ENCODE measurements around the gene DCUN1D2. TPM values are rescaled to one million over a fixed set of nuclear protein-coding genes. Genes with fewer than 3 reads are reported as not detected.

The DCUN1D2 gene
- polyA plus RNA-seq, 3 donors, result 3.1 to 16.7 (median 6.1) TPM

DNA sequence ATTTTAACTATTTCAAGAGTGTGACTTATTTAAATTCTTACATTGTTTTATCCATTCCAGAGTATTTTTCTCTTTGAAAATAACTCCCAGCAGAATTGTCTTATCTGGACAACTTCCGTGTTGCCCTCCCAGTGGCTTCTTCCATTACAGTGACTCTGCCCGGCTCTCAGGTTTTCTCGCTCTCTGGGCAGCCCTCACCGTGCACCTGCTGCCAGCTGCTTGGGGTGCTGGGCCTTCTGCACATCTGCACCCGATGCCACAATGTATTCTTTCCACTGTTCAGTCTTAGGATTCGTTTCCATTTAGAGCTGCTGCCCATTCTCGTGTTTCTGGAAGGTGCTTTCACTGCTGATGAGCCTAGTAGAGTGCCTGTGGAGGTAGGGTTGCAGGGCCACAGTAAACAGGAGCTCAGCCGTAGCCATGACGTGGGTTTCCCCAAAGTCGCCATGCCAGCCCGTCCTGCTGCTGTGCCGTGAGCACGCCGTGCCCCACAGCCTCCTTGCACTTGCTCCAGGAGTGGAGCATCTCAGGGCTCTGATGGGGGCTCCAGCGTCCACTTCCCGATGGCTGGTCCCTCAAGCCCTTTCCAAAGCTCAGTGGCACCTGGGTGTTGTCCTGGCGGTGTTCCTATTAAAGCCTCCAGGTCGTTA, 46.1 kb upstream of the DCUN1D2 start:
- Histone ChIP-seq H3K4me3 (replicated peaks in 1 of 3; ENCODE audit: low read depth in 2 of 3, low read length in 3 of 3) (no peak overlapping the region), H3K27ac (ENCODE audit: low read depth in 1 of 2, low read length in 2 of 2) (no peak overlapping the region), H3K79me2 (ENCODE audit: insufficient read depth, low read length) (peaks cover 12% of the 10 kb centered on the region), H4K20me1 (ENCODE audit: insufficient read depth, low read length) (no peaks in the 10 kb centered on the region), H3K9me3 (replicated peaks in 1 of 2; ENCODE audit: control insufficient read depth in 1 of 2, insufficient read depth in 1 of 2, low read length in 2 of 2) (peaks cover 22 to 24% of the 10 kb centered on the region in 2 donors), H2AFZ (ENCODE audit: insufficient read depth, low read depth, low read length, poor library complexity, severe bottlenecking) (no peak overlapping the region), H3K36me3 (replicated peaks in 1 of 2; ENCODE audit: control insufficient read depth in 1 of 2, insufficient read depth in 2 of 2, low read length in 2 of 2) (peaks cover 55 to 90% of the 10 kb centered on the region in 2 donors), H3K4me2 (replicated peaks; ENCODE audit: extremely low read depth, low read length, poor library complexity, severe bottlenecking) (no peak overlapping the region), H3K27me3 (ENCODE audit: control insufficient read depth in 2 of 2, insufficient read depth in 2 of 2, low read length in 2 of 2) (no peaks in the 10 kb centered on the region), H3K9ac (ENCODE audit: insufficient read depth, low read length, poor library complexity, severe bottlenecking) (no peak overlapping the region), H3K4me1 (ENCODE audit: control insufficient read depth in 1 of 2, insufficient read depth in 2 of 2, low read length in 2 of 2) (no peaks in the 10 kb centered on the region)
- DNase-seq, result no peak
- Mint-ChIP-seq H3K9me3 (peaks cover 11 to 29% (median 22%) of the 10 kb centered on the region in 7 donors), H3K36me3 (peaks cover 78 to 91% of the 10 kb centered on the region in 2 donors), H3K27me3 (ENCODE audit: low read depth in 3 of 3) (peaks cover 0 to 1% (median 0%) of the 10 kb centered on the region in 3 donors), H3K4me1 (no peaks in the 10 kb centered on the region), H3K27ac (no peak overlapping the region), H3K4me3 (no peak overlapping the region)
- TF ChIP-seq, protein P1, sequence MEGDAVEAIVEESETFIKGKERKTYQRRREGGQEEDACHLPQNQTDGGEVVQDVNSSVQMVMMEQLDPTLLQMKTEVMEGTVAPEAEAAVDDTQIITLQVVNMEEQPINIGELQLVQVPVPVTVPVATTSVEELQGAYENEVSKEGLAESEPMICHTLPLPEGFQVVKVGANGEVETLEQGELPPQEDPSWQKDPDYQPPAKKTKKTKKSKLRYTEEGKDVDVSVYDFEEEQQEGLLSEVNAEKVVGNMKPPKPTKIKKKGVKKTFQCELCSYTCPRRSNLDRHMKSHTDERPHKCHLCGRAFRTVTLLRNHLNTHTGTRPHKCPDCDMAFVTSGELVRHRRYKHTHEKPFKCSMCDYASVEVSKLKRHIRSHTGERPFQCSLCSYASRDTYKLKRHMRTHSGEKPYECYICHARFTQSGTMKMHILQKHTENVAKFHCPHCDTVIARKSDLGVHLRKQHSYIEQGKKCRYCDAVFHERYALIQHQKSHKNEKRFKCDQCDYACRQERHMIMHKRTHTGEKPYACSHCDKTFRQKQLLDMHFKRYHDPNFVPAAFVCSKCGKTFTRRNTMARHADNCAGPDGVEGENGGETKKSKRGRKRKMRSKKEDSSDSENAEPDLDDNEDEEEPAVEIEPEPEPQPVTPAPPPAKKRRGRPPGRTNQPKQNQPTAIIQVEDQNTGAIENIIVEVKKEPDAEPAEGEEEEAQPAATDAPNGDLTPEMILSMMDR (IDR thresholded peaks at IDR 0.05), result no peak
- whole genome bisulfite sequencing (ENCODE audit: insufficient coverage), result 99% methylated on average over 14 of the region's 18 CpGs
- intact Hi-C loops (cut with micrococcal nuclease), result no loop called here

DNA sequence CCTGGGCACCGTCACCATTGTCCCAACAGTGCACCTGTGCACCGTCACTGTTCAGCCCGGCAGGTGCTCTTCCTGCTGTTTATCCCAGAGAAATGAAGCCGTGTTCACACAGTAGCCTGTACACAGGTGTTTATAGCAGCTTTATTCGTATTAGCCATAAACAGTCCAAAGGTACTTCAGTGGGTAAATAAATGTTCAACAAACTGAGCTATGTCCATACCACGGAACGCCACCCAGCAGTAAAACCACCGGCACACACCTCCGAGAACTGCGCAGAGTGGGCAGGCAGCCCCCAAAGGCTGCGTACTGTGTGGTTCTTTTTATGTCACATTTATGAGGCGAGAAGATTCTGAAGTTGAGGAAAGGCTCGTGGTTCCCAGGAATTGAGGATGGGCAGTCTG, 44.9 kb upstream of the DCUN1D2 start:
- Histone ChIP-seq H3K9me3 (replicated peaks in 1 of 2; ENCODE audit: control insufficient read depth in 1 of 2, insufficient read depth in 1 of 2, low read length in 2 of 2) (peaks cover 10 to 12% of the 10 kb centered on the region in 2 donors), H3K36me3 (replicated peaks in 1 of 2; ENCODE audit: control insufficient read depth in 1 of 2, insufficient read depth in 2 of 2, low read length in 2 of 2) (peaks cover 52 to 90% of the 10 kb centered on the region in 2 donors), H3K4me3 (replicated peaks in 1 of 3; ENCODE audit: low read depth in 2 of 3, low read length in 3 of 3) (no peak overlapping the region), H3K4me1 (ENCODE audit: control insufficient read depth in 1 of 2, insufficient read depth in 2 of 2, low read length in 2 of 2) (no peaks in the 10 kb centered on the region), H3K79me2 (ENCODE audit: insufficient read depth, low read length) (peaks cover 6% of the 10 kb centered on the region), H3K4me2 (replicated peaks; ENCODE audit: extremely low read depth, low read length, poor library complexity, severe bottlenecking) (no peak overlapping the region), H3K9ac (ENCODE audit: insufficient read depth, low read length, poor library complexity, severe bottlenecking) (no peak overlapping the region), H4K20me1 (ENCODE audit: insufficient read depth, low read length) (no peaks in the 10 kb centered on the region), H3K27me3 (ENCODE audit: control insufficient read depth in 2 of 2, insufficient read depth in 2 of 2, low read length in 2 of 2) (no peaks in the 10 kb centered on the region), H3K27ac (ENCODE audit: low read depth in 1 of 2, low read length in 2 of 2) (no peak overlapping the region), H2AFZ (ENCODE audit: insufficient read depth, low read depth, low read length, poor library complexity, severe bottlenecking) (no peak overlapping the region)
- 98% methylated on average over 12 of the region's 13 CpGs for WGBS (ENCODE audit: insufficient coverage)
- TF ChIP-seq, protein P1 (IDR thresholded peaks at IDR 0.05), result no peak
- peak overlapping the region in 1 of 7 donors; percentile 11 for H3K27ac Mint-ChIP-seq
- no peak for DNase-seq
- no peaks in the 10 kb centered on the region for H3K4me1 Mint-ChIP-seq
- H3K36me3 Mint-ChIP-seq, result peaks cover 74 to 88% of the 10 kb centered on the region in 2 donors
- peaks cover 2 to 21% (median 12%) of the 10 kb centered on the region in 7 donors for H3K9me3 Mint-ChIP-seq
- H3K27me3 Mint-ChIP-seq (ENCODE audit: low read depth in 3 of 3), result peaks cover 0 to 1% (median 0%) of the 10 kb centered on the region in 3 donors
- no peak overlapping the region for H3K4me3 Mint-ChIP-seq
- intact Hi-C loops (cut with micrococcal nuclease), result no loop called here
